NK-92 treated with Interleukin-12 subunit alpha and Interleukin-12 subunit beta, amount 100 ng/mL, for 24 hours (cell line): ENCODE results near the gene TCF23.
"Not testable (repeated sequence)": the region's sequence is repeated elsewhere in the genome, so short reads cannot be mapped to it uniquely, and the experiment has no call there.

ENCODE experiments used
- DNase-seq: peaks from one replicate; lab custom pipeline; 2025; lab: John Stamatoyannopoulos, UW

The TCF23 gene

GRCh38 chr2:27155069-27155520 lies 6.3 kb downstream of the TCF23 start:
- no peak for DNase-seq

DNA sequence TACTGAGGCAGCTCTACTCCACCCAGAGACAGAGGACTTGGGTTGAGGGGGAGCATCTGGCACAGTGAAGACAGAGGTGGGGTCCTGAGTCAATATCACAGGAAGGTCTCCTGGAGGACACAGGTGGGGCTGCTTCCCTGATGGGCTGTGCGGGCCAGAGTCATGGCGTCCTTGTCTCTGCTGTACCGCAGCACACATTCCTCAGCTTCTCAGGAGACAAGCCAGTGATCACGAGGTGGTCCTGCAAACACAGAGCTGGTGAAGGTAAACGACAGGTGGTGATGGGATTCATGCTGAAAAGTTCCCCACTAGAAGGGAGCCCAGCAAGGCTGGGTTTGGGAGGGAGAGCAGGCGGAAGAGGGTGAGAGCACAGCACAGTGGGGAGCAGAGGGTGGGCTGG lies 9.7 kb downstream of the TCF23 start:
- no peak for DNase-seq

GRCh38 chr2:27159271-27159670 lies 10.5 kb downstream of the TCF23 start:
- DNase-seq = no peak

DNA sequence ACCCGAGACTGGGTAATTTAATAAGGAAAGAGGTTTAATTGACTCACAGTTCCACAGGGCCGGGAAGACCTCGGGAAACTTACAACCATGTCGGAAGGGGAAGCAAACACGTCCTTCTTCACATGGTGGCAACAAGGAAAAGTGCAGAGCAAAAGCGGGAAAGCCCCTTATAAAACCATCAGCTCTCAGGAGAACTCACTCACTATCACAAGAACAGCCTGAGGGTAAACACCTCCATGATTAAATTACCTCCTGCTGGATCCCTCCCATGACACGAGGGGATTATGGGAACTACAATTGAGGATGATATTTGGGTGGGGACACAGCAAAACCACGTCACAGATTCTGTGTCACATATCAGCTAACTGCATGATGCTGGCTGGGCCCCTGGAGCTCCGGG lies 11.4 kb downstream of the TCF23 start:
- DNase-seq = no peak

DNA sequence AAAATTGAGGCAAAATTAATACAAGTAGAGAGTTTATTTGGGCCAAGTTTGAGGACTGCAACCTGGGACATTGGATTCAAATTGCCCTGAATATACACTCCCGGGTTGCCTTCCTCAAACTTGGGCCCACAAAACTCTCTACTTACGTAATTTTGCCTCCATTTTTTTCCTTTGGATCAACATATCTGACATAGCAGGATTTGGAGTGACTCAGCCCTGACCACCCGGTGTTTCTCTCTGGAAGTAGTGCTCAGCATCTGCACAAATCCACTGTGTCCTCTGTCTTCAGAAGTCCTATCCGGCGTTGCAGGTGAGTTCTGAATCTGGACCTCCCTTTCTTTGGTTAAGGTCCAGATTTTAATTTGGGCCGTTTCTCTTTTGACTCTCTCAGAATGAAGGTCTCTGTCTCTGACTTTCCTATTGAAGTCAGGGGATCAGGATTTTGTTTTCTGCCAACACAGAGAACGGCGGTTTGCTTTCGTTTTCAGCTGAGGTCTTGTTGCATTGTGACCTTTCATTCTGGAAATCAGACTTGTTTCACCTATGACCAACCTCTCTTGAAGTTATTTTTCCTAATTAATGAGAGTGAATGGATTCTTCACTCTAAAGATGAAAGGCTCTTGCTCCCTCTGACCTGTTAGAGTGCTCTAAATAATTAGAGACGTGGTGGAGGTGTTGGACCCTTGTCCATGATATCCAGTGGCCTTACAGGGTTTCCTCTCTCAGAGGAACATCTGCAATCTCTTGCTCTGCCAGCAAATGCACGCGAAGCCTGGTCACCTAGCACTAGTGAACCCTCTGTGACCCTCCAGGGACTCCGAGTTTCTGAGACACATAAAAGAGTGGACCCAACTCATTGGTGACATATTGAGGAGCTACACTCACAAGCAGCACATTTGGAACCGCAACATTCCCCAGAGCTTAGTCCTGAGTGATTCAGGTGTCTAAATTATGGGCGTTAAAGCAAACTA lies 13.6 kb downstream of the TCF23 start:
- no peak for DNase-seq

DNA sequence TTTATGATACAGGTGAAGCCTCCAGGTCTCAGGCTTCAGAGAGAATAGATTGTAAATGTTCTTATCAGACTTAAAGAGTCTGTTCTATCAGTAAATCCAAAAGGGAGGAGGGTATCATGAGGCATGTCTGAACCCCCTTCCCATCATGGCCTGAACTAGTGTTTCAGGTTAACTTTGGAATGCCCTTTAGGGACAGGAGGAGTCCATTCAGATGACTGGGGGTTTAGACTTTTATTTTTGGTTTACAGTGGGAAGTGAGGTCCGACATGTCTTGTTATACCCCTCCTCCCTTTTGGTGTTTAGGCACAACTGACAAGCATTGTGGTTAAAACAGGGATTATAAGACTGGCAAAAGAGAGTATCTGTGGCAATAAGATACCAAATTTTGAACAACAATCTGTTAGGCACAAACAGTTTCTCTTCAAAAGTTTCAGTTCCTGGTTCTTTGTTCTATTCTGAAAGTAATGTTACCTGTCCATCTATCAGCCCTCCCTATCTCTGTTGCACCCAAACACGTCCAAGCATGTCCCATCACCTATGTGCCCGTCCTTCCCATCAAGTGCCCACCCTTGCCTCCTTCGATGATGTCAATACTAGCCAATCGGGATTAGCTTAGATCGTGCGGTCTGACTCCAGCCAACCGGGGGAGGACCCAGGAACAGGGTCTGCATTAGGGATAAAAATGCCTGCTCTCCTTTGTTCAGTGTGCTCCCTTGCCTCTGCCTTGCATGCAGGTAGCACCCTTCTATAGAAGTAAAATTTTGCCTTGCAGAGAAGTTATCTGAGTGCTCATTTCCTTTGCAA lies 16.4 kb downstream of the TCF23 start:
- DNase-seq = no peak

GRCh38 chr2:27170581-27171337 lies 22.0 kb downstream of the TCF23 start:
- DNase-seq = no peak

DNA sequence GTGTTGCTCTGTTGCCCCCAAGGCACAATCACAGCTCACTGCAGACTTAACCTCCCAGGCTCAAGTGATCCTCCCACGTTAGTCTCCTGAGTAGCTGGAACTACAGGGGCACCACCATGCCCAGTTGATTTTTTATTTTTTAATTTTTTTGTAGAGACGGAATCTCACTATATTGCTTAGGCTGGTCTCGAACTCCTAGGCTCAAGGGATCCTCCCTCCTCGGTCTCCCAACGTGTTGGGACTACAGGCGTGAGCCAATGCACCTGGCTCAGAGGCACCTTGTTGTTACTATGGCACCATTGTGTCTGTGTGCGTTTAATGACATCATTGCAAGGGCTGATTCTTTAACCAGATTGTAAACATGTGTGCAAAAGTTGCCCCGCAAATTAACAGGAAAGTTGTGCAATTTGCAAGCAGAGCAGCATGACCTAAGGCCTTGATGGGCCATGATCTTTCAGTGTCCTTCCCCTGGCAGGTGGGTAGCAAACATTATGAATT lies 22.6 kb downstream of the TCF23 start:
- DNase-seq = no peak

DNA sequence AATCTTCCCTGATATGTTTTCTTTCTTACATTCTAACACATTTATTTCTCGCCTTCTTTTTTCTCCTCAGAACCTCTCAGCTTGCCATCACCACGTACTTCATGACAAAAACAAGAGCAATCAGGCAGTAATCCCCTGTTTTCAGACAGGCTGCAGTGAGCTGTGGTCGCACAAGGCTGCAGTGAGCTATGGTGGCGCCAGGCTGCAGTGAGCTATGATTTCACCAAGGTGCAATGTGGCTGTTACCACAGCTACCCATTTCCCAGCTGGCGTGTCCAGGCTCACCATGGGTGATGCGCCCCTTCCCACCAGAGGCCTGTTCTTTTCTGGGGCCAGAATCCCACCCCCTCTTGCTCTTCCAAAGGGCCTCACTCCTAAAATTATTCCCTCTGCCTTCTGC lies 25.8 kb downstream of the TCF23 start:
- DNase-seq = no peak

- DNase-seq = no peak
These were observed 26.5 kb downstream of the TCF23 start for GRCh38 chr2:27175330-27175729.

DNA sequence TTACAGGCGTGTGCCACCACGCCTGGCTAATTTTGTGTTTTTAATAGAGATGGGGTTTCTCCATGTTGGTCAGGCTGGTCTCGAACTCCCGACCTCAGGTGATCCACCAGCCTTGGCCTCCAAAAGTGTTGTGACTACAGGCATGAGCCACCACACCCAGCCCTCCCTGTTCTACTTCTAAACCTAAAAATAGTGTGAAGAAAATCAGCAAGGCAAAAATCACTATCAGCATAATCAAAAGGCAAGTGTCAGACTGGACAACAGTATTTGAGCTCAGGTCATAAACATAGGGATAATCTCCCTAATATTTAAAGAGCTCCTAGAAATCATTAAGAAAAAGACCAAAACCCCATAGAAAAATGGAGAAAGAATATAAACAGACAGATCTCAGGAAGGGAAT lies 27.0 kb downstream of the TCF23 start:
- DNase-seq = not testable (repeated sequence)

DNA sequence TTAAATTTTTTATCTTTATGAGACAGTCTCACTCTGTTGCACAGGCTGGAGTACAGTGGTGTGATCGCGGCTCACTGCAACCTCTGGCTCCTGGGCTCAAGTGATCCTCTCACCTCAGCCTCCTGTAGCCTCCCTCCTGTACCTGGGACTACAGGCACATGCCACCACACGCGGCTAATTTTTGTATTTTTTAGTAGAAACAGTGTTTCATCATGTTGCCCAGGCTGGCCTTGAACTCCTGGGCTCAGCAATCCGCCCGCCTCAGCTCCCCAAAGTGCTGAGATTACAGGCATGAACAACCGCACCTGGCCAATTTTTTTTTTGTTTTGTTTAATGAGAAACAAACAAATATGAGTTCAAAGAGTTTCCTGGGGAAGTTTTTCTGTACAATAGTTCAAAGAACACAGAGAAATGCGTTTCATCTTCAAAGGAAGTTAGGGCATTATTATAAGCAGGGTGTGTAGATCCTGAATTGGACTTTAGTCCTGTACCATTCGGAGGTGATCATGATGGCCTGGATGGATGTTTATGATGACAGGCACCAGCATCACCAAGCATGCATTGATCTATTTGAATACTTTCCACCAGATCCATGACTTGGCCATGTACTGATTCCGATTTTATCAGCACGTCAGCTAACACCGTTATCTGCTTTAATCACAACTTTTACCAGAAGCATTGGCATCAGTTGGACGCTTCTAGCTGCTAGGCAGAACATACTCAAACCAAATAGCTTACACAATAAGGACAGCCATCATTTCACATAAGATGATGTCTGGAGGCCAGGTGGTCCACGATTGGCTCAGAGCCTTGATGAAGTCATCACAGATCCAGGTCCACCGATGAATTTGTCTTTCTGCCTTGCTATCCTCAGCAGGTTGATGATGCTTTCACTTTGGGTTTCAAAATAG lies 28.9 kb downstream of the TCF23 start:
- no peak for DNase-seq

GRCh38 chr2:27178469-27178868 lies 29.7 kb downstream of the TCF23 start:
- DNase-seq = no peak

DNA sequence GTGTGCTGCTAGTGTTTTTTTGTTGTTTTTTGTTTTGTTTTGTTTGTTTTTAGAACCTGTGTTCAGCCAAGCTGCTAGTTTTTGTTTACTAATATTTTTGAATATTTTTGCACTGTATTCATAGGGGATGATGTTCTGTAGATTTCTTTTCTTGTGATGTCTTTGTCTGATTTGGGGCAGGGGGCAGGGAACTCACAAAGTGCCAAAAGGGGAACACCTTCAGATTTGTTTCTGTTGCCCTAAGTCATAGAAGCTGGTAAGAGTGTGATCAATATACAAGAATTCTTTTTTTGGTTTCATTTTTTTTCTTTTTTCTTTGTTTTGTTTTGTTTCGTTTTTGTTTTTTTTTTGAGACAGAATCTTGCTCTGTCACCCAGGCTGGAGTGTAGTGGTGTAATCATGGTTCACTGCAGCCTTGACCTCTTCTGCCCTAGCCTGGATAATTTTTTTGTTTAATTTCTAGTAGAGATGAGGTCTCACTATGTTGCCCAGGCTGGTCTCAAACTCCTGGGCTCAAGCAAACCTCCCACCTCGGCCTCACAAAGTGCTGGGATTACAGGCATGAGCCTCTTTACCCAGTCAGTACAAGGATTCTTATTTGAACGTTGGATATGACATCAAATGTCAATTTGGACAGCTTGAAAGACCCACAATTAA lies 30.7 kb downstream of the TCF23 start:
- no peak for DNase-seq

DNA sequence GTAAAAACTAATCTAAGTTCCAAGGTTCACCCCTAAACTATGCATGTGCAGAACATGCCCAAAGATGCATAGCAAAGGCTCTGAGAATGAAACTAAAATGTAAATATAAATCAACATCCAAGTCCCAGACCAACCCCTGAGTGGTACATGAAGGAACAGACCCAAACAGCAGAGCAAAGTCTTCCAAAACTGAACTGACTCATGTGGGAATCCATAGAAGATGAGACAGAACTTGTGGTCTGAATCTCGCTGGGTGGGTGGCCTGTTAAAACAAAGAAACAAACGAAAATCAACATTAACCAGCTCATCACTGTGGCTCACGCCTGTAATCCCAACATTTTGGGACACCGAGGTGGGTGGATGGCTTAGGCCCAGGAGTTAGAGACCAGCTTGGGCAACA lies 33.5 kb downstream of the TCF23 start:
- DNase-seq = no peak

GRCh38 chr2:27184115-27184514 lies 35.3 kb downstream of the TCF23 start:
- DNase-seq = no peak

DNA sequence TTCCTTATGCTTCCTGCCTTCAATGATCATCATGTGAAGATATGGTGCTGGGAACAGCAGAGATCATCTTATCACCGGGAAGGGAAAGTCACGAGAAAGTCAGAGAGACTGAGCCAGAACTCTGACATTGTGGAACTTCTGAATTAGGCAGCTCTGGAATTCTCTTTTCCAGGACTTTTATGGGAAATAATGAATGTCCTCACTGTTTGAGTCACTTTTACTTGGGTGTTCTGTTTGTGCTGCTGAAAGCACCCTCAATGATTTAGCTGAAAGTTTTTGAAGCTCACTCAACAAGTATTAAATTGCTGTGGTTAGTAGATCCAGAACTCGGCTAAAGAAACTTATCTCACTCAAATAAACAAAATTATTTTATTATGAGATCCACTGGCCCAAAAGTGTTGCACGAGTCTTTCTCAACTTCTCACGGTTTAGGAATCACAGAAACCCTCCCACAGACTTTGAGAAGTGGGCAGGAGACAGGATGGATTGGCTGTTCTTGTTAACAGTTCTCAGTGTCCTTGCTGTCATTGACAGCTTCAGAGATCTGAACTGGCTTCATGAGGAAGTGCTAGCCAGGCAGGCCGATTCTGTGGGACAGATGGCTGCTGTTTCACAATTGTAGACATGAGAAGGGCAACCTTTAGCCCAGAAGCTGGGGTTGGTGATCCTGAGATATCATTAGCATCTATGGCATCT lies 36.7 kb downstream of the TCF23 start:
- DNase-seq = no peak

DNA sequence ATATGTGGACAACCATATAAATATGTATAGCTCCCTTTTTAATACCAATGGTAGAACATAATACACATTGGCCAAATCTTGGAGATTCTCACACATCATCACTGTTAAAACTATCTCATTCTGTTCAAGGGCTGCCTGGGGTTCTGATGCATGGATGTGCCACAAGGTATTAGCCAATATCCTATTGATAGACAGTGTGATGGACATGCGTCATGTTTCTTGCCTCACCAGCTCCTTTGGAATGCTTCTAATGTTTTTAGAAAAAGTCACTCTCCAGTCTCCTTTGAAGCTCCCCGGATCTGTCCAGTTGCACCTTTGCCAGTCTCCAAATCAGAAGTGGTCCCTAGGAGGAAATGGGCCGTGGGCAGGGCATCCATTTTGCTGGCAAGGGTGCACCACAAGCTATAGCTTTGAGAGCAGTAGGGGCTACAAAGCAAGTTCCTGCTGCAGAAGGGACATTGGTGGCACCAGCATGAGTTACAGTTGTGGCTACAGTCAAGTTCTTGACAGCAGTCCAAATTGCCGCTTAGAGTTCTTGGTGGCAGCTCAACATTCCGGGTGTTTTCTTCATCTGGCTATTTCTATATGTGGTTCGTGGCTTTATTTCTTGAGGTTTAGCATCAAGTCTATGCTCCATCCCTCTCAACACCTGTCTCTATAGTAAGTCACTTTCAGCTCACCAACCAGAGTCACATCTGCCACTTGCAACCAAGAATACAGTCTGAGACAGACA lies 38.0 kb downstream of the TCF23 start:
- DNase-seq = no peak

- no peak for DNase-seq
These were observed 41.2 kb downstream of the TCF23 start for GRCh38 chr2:27189989-27190388.
